Measurements from ENCODE around the gene MUC22.

- TF ChIP-seq POLR2A (IDR thresholded peaks at IDR 0.05; ENCODE audit: low read depth, low read length) (no peak), TAF1 (IDR thresholded peaks at IDR 0.05; ENCODE audit: low read depth, low read length) (no peak), POLR2AphosphoS5 (IDR thresholded peaks at IDR 0.05; ENCODE audit: low read depth, low read length) (no peak), POU2F2 (IDR thresholded peaks at IDR 0.05; ENCODE audit: low read depth, low read length) (no peak), SPI1 (IDR thresholded peaks at IDR 0.05; ENCODE audit: low read depth, low read length) (no peak)
These were observed 19.7 kb upstream of the MUC22 start for GRCh38 chr6:30990422-30991086.

Data from GM12891 (cell line).